OCI-LY1 (cell line): ENCODE data around the gene ADD1.

Experiments
- H2AFZ ChIP-seq: fragments of 200-600 bp; sonication (generic), shearing (Covaris generic); 2 replicates; pipeline ENCODE4 v1.6.0; 2014; ENCODE audit warnings: antibody characterized with exemption, mild to moderate bottlenecking, low read length
- H3F3A ChIP-seq: fragments of 200-600 bp; sonication (generic), shearing (Covaris generic); 2 replicates; pipeline ENCODE4 v1.6.0; 2014; ENCODE audit warnings: mild to moderate bottlenecking, antibody characterized with exemption, low read length, moderate library complexity; ENCODE audit not compliant: insufficient read depth
- H3K27ac ChIP-seq: fragments of 200-600 bp; sonication (generic); 2 replicates; pipeline ENCODE4 v1.5.1; 2014; ENCODE audit warnings: low read length, mixed run types, mild to moderate bottlenecking, low read depth; ENCODE audit not compliant: poor library complexity, severe bottlenecking
- H3K27me3 ChIP-seq: fragments of 200-600 bp; sonication (generic); 2 replicates; pipeline ENCODE4 v1.6.0; 2014; ENCODE audit warnings: antibody characterized with exemption, mild to moderate bottlenecking, low read length, moderate library complexity; ENCODE audit not compliant: insufficient read depth
- H3K36me3 ChIP-seq: fragments of 200-600 bp; sonication (generic); 2 replicates; pipeline ENCODE4 v1.6.1; 2014; ENCODE audit warnings: mild to moderate bottlenecking, antibody characterized with exemption, low read length, moderate library complexity, mixed read lengths; ENCODE audit not compliant: insufficient read depth
- H3K4me1 ChIP-seq: fragments of 200-600 bp; sonication (generic); 2 replicates; pipeline ENCODE4 v1.5.1; 2014; ENCODE audit warnings: mild to moderate bottlenecking, low read length, moderate library complexity; ENCODE audit not compliant: insufficient read depth, severe bottlenecking
- H3K4me2 ChIP-seq: fragments of 200-600 bp; sonication (generic), shearing (Covaris generic); 2 replicates; pipeline ENCODE4 v1.6.1; 2014; ENCODE audit warnings: low read length
- H3K4me3 ChIP-seq: fragments of 200-600 bp; sonication (generic); 2 replicates; pipeline ENCODE4 v1.5.1; 2014; ENCODE audit warnings: low read length, low read depth, mild to moderate bottlenecking, mixed read lengths; ENCODE audit not compliant: poor library complexity, severe bottlenecking
- H3K79me2 ChIP-seq: fragments of 200-600 bp; shearing (Covaris generic); 2 replicates; pipeline ENCODE4 v1.6.1; 2016; ENCODE audit warnings: mixed run types, low read length, mixed read lengths; ENCODE audit not compliant: insufficient read depth
- H3K9ac ChIP-seq: fragments of 200-600 bp; sonication (generic), shearing (Covaris generic); 2 replicates; pipeline ENCODE4 v1.6.1; 2014; ENCODE audit warnings: mild to moderate bottlenecking, low read length, mixed read lengths
- H3K9me2 ChIP-seq: fragments of 200-600 bp; sonication (generic), shearing (Covaris generic); 2 replicates; pipeline ENCODE4 v1.6.1; 2014; ENCODE audit warnings: low read depth, mild to moderate bottlenecking, low read length, mixed read lengths
- H3K9me3 ChIP-seq: fragments of 200-600 bp; shearing (Covaris generic); 2 replicates; pipeline ENCODE4 v1.6.1; 2014; ENCODE audit warnings: low read length, mixed read lengths
- H4K20me1 ChIP-seq: fragments of 200-600 bp; sonication (generic), shearing (Covaris generic); 2 replicates; pipeline ENCODE4 v1.6.0; 2016; ENCODE audit warnings: mild to moderate bottlenecking, low read length; ENCODE audit not compliant: insufficient read depth
- CTCF ChIP-seq: fragments of 200-600 bp; sonication (generic), shearing (Covaris generic); IDR thresholded peaks from 2 replicates; pipeline ENCODE4 v1.5.1; 2017; ENCODE audit warnings: mild to moderate bottlenecking, antibody characterized with exemption, low read length, moderate library complexity, mixed read lengths
- EZH2 ChIP-seq: fragments of 200-600 bp; sonication (generic), shearing (Covaris generic); IDR thresholded peaks from 2 replicates; pipeline ENCODE4 v1.8.0; 2017; ENCODE audit warnings: borderline replicate concordance, mixed run types, mild to moderate bottlenecking, antibody characterized with exemption, low read length, moderate library complexity, mixed read lengths

ADD1 gene

GRCh38 chr4:2901186-2901585, 57.5 kb downstream of the ADD1 start:
- Histone ChIP-seq H3K4me2 (no peak overlapping the region), H3K27ac (no peak overlapping the region), H3K79me2 (no peaks in the 10 kb centered on the region)

GRCh38 chr4:2902126-2902525, 58.5 kb downstream of the ADD1 start:
- Histone ChIP-seq H2AFZ (no peak overlapping the region), H3K9me2 (no peaks in the 10 kb centered on the region), H4K20me1 (no peaks in the 10 kb centered on the region), H3K4me2 (no peak overlapping the region), H3K4me1 (no peaks in the 10 kb centered on the region), H3K27ac (no peak overlapping the region), H3K4me3 (no peak overlapping the region), H3K79me2 (no peaks in the 10 kb centered on the region), H3K9ac (no peak overlapping the region), H3K36me3 (peaks cover 10% of the 10 kb centered on the region; the same call in 1 of the 2 replicates), H3F3A (no peaks in the 10 kb centered on the region), H3K9me3 (no peaks in the 10 kb centered on the region), H3K27me3 (no peaks in the 10 kb centered on the region)
- TF ChIP-seq CTCF (no peak), EZH2 (no peak)

More at GRCh38 chr4:2901186-2901585, 57.5 kb downstream of the ADD1 start:
- H3K4me1 ChIP-seq, result no peaks in the 10 kb centered on the region
- H3K9me3 ChIP-seq, result no peaks in the 10 kb centered on the region
- H4K20me1 ChIP-seq, result no peaks in the 10 kb centered on the region
- H3K9ac ChIP-seq, result no peak overlapping the region
- TF ChIP-seq EZH2, result no peak
- TF ChIP-seq CTCF, result no peak
- no peaks in the 10 kb centered on the region for H3K27me3 ChIP-seq
- no peaks in the 10 kb centered on the region for H3F3A ChIP-seq
- no peak overlapping the region for H3K4me3 ChIP-seq
- no peak overlapping the region for H2AFZ ChIP-seq
- H3K36me3 ChIP-seq, result peaks cover 10% of the 10 kb centered on the region; the same call in 1 of the 2 replicates
- H3K9me2 ChIP-seq, result no peaks in the 10 kb centered on the region

GRCh38 chr4:2905544-2905943, 61.9 kb downstream of the ADD1 start:
- H3K27me3 ChIP-seq, result no peaks in the 10 kb centered on the region
- H3K4me2 ChIP-seq, result no peak overlapping the region
- H3K27ac ChIP-seq, result no peak overlapping the region
- peaks cover 3% of the 10 kb centered on the region; the same call in 1 of the 2 replicates for H3K36me3 ChIP-seq
- no peaks in the 10 kb centered on the region for H3K79me2 ChIP-seq
- H3K4me3 ChIP-seq, result no peak overlapping the region
- no peaks in the 10 kb centered on the region for H3K4me1 ChIP-seq
- TF ChIP-seq CTCF (no peak), EZH2 (no peak)
- no peaks in the 10 kb centered on the region for H3K9me3 ChIP-seq
- H3K9ac ChIP-seq, result no peak overlapping the region
- H2AFZ ChIP-seq, result no peak overlapping the region
- H3F3A ChIP-seq, result no peaks in the 10 kb centered on the region
- H4K20me1 ChIP-seq, result no peaks in the 10 kb centered on the region
- no peaks in the 10 kb centered on the region for H3K9me2 ChIP-seq
